GM18909 (cell line): ENCODE results near the gene SFPQ.

ENCODE experiments used
- ATAC-seq: cut with Tn5 transposase; IDR thresholded peaks from one replicate; pipeline ENCODE4 v1.9.1; 2021; ENCODE audit warnings: mild to moderate bottlenecking; ENCODE audit not compliant: unreplicated experiment, poor library complexity

The SFPQ gene

DNA sequence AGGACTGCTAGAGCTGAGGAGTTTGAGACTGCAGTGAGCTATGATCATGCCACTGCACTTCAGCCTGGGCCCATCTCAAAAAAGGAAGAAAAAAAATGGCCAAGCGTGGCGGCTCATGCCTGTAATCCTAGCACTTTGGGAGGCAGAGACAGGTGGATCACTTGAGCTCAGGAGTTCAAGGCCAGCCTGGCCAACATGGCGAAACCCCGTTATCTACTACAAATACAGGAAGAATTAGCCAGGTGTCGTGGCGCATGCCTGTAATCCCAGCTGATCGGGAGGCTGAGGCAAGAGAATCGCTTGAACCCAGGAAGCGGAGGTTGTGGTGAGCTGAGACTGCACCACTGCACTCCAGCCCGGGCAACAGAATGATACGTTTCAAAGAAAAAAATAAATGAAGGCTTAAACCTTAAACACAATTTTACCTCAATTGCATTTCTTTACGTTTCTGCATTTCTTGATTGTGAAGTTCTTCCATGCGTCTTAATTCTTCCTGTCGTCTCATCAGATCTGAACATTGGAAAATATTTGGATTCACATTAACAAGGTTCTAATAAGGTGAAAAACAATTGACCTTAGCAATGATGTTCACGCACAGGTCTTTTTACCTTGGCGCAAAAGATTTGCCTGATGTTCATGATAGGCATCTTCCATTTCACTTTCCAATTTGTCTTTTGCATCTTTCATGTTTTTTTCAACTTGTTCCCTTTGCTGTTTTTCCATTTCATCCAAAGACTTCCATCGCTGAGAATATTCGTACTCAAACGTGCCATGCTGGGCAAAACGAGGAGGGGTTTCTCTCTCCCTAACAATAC lies 4.2 kb downstream of the SFPQ start:
- no peak for ATAC-seq

GRCh38 chr1:35187816-35188342 lies 5.1 kb downstream of the SFPQ start:
- ATAC-seq, result no peak

DNA sequence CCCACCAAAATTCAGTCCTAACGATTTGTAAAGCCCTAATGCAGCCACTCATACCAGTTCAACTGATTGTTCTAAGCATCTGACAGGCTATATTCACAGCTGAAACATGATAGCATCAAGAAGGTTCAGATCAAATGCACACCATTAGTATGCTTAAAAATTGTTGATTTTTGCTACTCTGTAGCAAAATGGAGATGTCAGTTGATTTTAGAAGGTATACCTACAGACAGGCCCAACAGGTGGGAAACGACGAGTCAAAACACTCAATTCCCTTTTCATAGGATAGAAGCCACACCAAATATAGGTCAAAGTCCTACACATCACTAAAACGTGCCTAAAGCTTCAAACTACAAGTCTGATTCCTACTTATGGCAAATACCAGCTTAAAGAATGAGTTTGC lies 6.7 kb downstream of the SFPQ start:
- ATAC-seq, result no peak

DNA sequence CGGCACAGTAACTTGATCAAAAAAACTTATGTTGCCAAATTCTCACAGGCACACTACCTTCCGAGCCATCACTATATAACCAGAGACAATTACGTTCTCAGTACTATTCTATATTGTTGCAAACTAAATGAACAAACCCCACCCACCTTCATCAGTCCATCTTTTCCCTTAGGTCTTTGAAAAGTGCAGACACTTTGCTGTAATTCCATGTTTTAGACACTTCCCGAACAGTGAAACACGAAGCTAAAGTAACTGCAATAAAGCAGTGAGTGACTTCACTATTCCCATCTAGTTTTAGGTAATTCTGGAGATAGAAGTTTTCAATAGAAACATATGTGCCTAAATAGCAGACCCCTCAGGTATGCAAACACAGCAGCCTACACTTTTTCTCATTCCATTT lies 7.7 kb downstream of the SFPQ start:
- ATAC-seq, result no peak

DNA sequence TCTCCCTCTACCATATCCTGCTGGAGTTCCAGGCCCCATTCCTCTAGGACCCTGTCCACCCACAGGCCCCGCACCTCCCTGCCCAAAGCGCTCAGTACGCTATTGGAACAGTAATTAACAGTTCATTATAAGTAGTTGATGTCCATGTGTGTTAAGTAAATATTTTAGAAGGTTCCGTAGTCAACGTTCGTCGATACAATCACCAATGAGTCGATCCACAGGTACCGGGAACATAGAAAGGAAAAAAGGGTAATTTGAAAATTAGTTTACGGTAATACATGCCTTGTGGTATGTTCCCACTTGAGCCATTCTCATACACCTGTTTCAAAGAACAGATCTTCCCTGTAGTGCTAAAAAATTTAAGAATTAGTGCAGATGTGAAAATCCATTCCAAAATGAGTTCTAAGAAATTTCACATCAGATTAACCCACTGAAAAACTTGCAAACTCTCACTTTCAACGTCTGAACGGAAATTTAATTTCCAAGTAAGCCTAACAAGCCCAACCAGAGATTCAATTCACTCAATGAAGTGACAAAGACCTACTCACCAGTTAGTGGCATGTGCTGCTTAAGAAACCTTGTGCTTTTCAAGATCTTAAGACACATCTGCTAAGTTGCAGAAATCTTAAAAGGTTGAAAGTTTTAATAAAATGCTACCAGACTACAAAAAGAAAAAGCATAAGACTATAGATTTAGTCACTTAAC lies 8.3 kb downstream of the SFPQ start:
- no peak for ATAC-seq

- no peak for ATAC-seq
Measured at GRCh38 chr1:35181790-35182455, 11.0 kb downstream of the SFPQ start.

DNA sequence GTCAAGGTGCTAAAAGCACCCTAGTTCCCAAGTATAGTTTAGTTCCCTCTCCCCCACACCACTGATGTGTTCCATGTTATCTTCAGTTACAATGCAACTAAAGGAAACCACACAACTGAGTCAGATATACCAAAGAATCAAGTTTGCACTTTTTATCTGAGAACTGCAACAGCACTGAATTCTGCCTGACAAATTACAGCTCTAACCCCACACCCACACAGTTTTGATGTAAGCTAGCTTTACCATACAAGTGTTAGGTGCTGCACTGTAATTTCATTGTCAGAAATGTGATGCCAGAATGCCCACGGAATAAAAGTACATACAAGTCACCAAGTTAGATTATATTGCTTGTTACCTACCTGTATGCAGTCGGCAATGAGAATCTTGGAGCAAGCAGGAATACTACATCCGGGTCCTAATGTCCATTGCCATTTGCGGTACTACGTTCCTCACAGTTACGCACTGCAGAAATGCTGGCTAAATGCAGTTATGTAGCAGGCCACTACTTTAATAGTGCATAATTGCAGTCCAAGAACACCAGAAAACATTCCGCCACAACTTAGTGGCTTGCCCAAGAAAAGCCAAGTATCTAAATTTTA lies 12.1 kb downstream of the SFPQ start:
- ATAC-seq, result no peak

GRCh38 chr1:35179908-35180307 lies 13.0 kb downstream of the SFPQ start:
- no peak for ATAC-seq

DNA sequence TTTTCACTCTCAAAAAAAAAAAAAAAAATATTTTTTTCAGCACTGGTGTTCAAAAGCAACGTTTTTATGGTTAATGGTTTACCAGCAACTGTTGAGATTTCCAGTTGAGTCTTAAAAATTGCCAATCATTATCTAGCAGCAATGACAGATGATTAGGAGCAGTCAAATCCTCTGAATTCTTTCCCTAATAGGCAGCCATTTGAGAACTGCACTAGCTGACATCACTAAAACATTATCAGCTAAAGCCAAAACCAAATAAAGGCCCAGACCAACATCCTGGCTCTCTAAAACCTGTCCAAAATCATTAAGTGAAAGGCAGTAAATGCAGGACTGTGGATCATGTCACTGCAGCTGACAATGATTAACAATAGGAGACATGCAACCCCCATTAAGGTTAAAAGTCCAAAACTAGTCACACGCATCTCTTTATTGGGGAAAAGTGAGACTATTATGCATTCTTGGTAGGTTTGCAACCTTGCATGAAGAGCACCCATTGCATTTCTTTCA lies 14.0 kb downstream of the SFPQ start:
- no peak for ATAC-seq

DNA sequence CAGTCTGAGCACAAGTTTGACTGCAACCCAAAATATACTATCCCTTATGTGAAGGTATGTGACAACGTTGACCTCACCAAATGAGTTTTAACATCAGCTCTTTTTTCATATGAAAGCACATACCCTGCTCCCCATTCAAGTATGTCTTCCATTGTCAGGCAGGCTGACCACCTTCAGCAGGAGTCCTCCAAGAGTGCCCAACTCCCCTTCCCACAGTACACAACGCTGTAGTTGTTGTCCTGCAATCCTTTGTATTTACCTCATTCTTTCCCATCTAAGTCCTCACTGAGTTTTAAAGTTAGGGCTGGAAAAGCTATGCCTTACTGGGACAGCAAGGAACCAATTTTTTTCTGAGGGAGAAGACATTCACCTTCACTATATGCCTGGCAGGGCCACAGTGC lies 14.7 kb downstream of the SFPQ start:
- no peak for ATAC-seq

- ATAC-seq, result no peak
Measured at GRCh38 chr1:35177237-35177786, 15.6 kb downstream of the SFPQ start.

DNA sequence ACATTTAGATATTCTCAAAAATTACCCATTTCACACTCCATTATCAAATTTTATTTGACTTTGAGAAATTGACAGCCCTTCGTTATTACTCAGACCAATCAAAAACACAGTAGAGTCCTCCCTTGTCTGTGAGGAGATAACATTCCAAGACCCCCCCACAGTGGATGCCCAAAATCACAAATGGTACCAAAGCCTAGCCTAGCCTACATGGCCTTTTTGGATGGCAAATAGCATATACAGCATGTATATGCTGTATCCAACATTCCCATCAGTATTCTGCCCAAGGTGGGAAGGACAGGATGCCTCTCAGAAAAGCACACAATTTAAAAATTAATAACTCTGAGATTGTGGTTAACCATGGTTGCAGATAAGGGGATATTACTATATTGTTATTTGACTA lies 17.3 kb downstream of the SFPQ start:
- ATAC-seq, result no peak

DNA sequence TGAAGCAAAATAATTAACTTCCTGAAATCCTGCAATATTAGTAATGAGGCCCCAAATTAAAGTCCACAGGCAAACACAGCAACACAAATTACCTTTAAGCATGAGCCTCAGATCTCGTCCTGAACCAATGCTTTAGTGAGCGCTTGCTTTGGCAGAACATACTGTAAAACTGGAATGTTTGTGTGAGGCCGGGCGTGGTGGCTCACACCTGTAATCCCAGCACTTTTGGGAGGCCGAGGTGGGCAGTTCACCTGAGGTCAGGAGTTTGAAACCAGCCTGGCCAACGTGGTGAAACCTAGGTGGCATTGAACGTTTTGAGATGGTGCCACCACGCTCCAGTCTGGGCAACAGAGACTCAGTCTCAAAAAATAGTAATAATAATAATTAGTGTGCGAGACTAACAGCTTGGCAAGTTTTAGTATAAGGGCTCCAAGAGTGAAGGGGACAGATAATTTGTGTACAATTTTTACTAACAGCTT lies 17.8 kb downstream of the SFPQ start:
- no peak for ATAC-seq

GRCh38 chr1:35173909-35174540 lies 18.9 kb downstream of the SFPQ start:
- no peak for ATAC-seq

DNA sequence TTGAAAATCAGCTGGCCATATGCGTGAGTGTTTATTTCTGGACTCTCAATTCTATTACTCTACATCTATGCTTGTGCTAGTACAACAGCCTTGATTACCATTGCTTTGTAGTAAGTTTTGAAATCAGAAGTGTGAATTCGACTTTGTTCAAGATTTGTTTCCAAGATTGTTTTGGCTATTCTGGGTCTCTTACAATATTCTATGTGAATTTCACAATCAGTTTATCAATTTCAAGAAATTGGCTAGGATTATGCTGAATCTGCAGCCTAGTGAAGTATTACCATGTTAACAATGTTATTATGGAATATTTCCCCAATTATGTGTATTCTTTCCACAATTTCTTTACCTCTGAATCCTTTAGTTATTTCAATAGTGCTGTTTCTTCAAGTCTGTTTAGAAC lies 19.5 kb downstream of the SFPQ start:
- no peak for ATAC-seq

- ATAC-seq, result no peak
Measured at GRCh38 chr1:35172022-35172421, 20.9 kb downstream of the SFPQ start.

- no peak for ATAC-seq
Measured at GRCh38 chr1:35171579-35171978, 21.4 kb downstream of the SFPQ start.

DNA sequence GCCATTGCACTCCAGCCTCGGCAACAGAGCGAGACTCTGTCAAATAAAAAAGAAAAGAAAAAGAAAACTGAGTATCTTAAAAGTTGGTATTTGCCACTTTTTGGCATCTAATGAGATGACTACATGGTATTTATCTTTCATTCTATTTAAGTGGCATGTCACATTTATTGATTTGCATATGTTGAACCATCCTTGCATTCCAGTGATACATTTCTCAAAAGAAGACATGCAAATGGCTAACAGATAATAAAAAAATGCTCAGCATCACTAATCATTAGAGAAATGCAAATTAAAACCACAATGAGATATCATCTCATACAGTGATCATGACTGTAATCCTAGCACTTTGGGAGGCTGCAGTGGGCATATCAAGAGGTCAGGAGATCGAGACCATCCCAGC lies 28.1 kb downstream of the SFPQ start:
- no peak for ATAC-seq

DNA sequence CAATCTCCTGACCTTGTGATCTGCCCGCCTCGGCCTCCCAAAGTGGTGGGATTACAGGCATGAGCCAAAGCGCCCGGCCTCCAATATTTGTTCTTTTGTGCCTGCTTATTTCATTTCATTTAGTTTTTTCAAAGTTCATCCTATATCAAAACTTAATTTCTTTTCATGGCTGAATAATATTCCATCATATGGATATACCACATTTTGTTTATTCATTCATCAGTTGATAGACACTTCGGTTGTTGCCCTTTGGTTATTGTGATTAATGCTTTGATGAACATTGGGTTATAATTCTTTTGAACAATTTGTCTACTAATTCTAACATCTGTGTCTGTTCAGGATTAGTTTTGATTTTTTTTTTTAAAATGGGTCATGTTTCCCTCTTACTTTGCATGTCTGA lies 41.7 kb downstream of the SFPQ start:
- no peak for ATAC-seq
